Stimulated activated CD4-positive, alpha-beta T cell treated with anti-CD3 and anti-CD28 coated beads, Interleukin-4, amount 100 ng/mL, for 48 hours (primary cell): ENCODE results near the gene KAT14.
"Not testable (repeated sequence)": the region's sequence is repeated elsewhere in the genome, so short reads cannot be mapped to it uniquely, and the experiment has no call there.

Source experiments
- DNase-seq, 2 donors: peaks; one replicate each; pipeline ENCODE4 v3.0.0-alpha.2; 2020; ENCODE audit warnings: low read depth in 2 of 2

The KAT14 gene

DNA sequence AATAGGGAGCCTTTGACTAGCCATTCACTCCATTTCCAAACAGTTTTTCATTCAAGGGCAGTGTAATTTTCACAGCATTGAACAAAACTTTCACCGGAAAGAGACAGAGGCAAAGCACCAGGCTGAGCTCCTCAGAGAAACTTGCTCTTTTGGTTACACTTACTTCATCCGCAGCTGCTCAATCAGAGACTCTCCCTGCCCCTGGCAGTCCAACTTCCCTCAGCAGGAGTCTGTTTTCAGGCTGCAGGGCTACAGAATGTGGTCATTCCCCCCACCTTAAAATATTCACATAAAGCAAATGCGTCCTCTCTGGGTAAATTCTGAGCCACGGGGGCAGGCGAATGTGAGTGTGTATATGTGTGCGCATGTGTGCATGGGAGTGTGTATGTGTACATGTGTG lies 80.6 kb downstream of the KAT14 start:
- no peak for DNase-seq

DNA sequence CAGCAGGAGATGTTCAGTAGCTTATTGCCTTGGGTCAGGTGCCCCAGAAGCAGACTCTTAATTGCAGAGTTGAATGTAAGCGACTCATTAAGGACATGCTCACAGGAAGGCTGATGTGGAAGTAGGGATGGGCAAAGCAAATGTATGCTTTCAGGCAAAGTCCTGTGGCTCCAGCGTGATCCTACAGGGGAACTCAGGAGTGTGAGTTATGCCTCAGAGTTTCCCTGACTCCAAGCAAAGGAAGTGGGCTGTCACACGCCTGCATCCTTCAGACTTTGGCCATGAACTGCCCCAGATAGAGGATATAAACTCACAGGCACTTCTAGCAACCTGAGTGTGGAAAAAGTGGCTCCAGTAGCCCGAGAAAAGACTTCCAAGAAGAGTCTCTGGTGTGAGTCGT lies 85.7 kb downstream of the KAT14 start:
- no peak for DNase-seq

DNA sequence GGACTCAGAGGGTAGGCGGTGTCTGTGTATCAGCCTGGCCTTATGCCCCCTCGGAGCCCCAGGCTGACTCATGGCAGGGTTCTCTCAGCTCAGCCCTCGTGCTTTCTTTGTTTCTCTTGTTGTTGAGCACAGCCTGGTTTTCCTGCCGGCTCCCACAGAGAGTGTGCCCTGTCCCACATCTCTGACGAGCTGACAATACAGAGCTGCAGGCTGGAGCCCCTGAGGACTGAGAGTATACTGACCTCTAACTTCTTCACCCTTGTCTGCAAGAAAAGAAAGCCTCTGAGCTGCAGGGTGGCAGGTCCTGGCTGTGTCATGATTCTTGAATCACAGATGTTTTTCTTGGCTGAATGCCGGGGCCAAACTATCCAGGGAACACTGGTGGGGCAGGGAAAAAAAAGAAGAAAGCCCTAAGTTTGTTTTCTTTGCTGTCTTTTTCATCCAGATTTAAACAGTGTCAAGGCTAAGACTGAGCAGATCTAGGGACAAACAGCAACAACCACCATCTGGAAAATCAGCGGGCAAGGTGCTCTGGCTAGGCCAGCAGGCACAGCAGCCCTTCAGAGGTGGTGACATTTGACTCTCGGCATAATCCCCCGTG lies 87.4 kb downstream of the KAT14 start:
- DNase-seq, result no peak

DNA sequence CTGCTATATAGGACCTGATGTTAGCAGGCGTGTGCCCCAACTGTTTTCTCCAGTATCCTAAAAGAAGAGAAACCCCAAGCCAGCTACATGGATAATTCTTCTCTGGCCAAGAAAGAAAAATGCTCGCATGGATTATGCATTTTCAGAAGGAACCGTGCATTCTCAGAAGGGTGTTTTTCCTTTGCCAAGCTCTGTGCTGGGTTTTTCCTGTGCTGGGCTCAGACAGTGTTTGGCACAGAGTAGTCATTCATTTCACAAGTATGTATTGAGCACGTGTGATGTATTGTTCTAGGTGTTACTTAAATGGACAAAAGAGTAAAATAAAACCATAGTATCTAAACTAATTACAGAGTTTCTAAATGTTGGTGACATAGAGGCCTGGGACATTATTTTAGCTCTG lies 88.0 kb downstream of the KAT14 start:
- DNase-seq, result no peak

DNA sequence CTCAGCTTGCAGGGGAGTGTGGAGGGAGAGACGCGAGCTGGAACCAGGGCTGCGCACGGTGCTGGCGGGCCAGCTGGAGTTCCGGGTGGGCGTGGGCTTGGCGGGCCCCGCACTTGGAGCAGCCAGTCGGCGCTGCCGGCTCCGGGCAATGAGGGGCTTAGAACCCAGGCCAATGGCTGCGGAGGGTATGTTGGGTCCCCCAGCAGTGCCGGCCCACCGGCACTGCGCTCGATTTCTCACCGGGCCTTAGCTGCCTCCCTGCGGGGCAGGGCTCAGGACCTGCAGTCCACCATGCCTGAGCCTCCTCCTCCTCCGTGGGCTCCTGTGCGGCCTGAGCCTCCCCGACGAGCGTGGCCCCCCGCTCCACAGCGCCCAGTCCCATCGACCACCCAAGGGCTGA lies 89.1 kb downstream of the KAT14 start:
- DNase-seq, result not testable (repeated sequence)

DNA sequence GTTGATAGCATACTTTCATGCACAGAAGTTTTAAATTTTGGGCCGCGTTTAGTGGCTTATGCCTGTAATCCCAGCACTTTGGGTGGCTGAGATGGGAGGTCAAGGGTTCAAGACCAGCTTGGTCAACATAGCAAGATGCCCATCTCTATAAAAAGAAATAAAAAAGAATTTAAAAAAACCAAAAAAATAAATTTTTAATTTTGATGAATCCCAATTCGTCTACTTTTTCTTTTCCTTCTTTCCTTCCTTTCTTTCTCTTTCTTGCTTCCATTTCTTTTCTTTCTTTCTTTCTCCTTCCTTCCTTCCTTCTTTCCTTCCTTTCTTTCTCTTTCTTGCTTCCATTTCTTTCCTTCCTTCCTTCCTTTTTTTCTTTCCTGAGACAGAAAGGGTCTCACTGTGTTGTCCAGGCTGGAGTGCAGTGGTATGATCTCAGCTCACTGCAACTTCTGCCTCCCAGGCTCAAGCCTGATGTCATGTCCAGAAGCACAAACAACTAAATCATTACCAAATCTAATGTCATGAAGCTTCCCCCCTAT lies 95.8 kb downstream of the KAT14 start:
- DNase-seq, result no peak
